GM19328 (cell line): ENCODE data around the gene RAD23A.

ENCODE experiments used
- ATAC-seq: cut with Tn5 transposase; IDR thresholded peaks from one replicate; pipeline ENCODE4 v1.9.1; 2021; ENCODE audit warnings: mild to moderate bottlenecking, moderate library complexity; ENCODE audit not compliant: unreplicated experiment

Gene RAD23A

DNA sequence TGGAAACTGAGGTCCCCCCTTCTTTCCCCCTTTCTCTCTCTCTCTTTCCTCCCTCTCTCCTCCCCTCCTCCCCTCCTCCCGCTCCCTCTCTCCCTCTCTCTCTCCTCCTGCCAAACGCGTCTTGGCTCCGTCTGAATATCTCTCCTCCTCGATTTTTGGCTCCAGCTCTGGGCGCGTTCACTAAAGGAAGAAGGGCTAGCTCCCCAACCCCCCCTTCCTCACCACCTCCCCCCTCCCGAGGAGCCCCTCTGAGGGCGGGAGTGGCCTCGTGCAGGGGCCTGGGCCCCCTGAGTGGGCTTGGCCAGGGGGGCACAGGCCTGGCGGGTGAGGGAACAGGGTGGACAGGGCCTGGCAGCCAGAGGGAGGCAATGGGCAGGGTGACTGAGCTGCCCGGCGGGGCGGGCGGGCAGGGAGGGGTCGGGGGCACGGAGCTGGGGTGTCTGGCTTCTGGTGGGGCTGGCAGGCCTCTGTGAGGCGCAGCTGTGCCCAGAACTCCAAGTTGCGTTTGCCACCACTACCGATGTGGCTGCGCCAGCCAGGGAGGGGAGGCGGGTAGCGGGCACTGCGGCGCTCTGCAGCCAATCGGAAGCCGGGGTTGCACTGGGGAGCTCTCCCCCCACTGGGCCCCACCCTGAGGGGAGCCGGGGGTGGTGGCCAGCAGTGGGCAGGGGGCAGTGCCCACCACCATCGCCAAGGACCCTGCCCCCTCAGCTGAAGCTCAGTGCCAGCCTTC, 56.7 kb downstream of the RAD23A start:
- ATAC-seq: no peak

DNA sequence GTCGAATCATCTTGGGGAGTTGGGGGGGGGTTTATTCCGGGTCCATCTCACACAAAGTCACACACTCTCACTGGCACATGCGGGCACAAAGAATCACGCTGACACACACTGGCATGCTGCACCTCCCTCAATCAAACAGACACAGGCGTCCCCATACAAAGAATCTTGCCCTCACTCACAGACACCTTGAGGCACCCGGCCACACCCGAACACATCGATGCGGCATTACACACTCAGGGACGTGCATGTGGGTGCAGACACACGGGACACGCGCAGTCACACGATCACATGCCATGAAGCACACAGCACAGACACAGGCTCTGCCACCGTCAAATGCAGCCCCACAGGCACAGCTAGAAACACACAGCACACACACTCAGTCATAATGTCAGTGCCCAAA, 57.4 kb downstream of the RAD23A start:
- no peak for ATAC-seq
